Measurements from ENCODE around the gene BLACAT1. TPM values are rescaled to one million over a fixed set of nuclear protein-coding genes. Genes with fewer than 3 reads are reported as not detected.

The BLACAT1 gene
- total RNA-seq, 1 donor from 2014 or later = 0.07 TPM

- ATAC-seq (ENCODE audit: low read depth) = no peak
- Mint-ChIP-seq H3K36me3 (ENCODE audit: low read depth) (no peaks in the 10 kb centered on the region), H3K27ac (no peak overlapping the region), H3K4me1 (peaks cover 32% of the 10 kb centered on the region), H3K9me3 (peaks cover 14% of the 10 kb centered on the region), H3K4me3 (no peak overlapping the region), H3K27me3 (peaks cover 21% of the 10 kb centered on the region)
- TF ChIP-seq CTCF (IDR thresholded peaks at IDR 0.05) = no peak
- intact Hi-C loops (cut with micrococcal nuclease) = no loop called here
- no peak for DNase-seq
- CTCF ChIA-PET = interaction anchor here (0.8 to 3.5 kb wide), 5 partner anchors 11 to 204 kb away, joined by 3 to 11 read pairs (median 4); no protein-coding TSS in a partner anchor
- POLR2A ChIA-PET = no interaction called here
Observed at GRCh38 chr1:205477759-205478247, 22.0 kb upstream of the BLACAT1 start.

GRCh38 chr1:205477121-205477758 is 21.4 kb upstream of the BLACAT1 start:
- DNase-seq (no peak), ATAC-seq (ENCODE audit: low read depth) (no peak)
- TF ChIP-seq CTCF (IDR thresholded peaks at IDR 0.05) = no peak
- intact Hi-C loops (cut with micrococcal nuclease) = no loop called here
- Mint-ChIP-seq H3K9me3 (peaks cover 14% of the 10 kb centered on the region), H3K4me1 (peaks cover 34% of the 10 kb centered on the region), H3K4me3 (no peak overlapping the region), H3K36me3 (ENCODE audit: low read depth) (no peaks in the 10 kb centered on the region), H3K27me3 (peaks cover 21% of the 10 kb centered on the region), H3K27ac (no peak overlapping the region)
- POLR2A ChIA-PET = no interaction called here
- CTCF ChIA-PET = interaction anchor here (0.8 to 2.6 kb wide), 4 partner anchors 8 to 204 kb away, joined by 3 to 14 read pairs (median 4); no protein-coding TSS in a partner anchor

- ATAC-seq (ENCODE audit: low read depth) (no peak), DNase-seq (no peak)
- POLR2A ChIA-PET = no interaction called here
- Mint-ChIP-seq H3K4me1 (peaks cover 28% of the 10 kb centered on the region), H3K27me3 (peaks cover 17% of the 10 kb centered on the region), H3K27ac (no peak overlapping the region), H3K9me3 (peaks cover 14% of the 10 kb centered on the region), H3K36me3 (ENCODE audit: low read depth) (no peaks in the 10 kb centered on the region), H3K4me3 (no peak overlapping the region)
- intact Hi-C loops (cut with micrococcal nuclease) = no loop called here
- no peak for TF ChIP-seq CTCF (IDR thresholded peaks at IDR 0.05)
- CTCF ChIA-PET = interaction anchor here (1.1 to 2.6 kb wide), 3 partner anchors 9 to 141 kb away, joined by 3 to 14 read pairs (median 6); no protein-coding TSS in a partner anchor
Observed at GRCh38 chr1:205476648-205477047, 20.8 kb upstream of the BLACAT1 start.

GRCh38 chr1:205475855-205476254 is 20.0 kb upstream of the BLACAT1 start:
- ChIA-PET CTCF (interaction anchor here (1.1 to 2.6 kb wide), 3 partner anchors 10 to 140 kb away, joined by 3 to 14 read pairs (median 6); no protein-coding TSS in a partner anchor), POLR2A (no interaction called here)
- intact Hi-C loops (cut with micrococcal nuclease) = no loop called here
- TF ChIP-seq CTCF (IDR thresholded peaks at IDR 0.05) = no peak
- ATAC-seq (ENCODE audit: low read depth) (no peak), DNase-seq (no peak)
- H3K36me3 Mint-ChIP-seq (ENCODE audit: low read depth) = no peaks in the 10 kb centered on the region
- peaks cover 17% of the 10 kb centered on the region for H3K27me3 Mint-ChIP-seq
- H3K4me1 Mint-ChIP-seq = peaks cover 20% of the 10 kb centered on the region
- H3K27ac Mint-ChIP-seq = no peak overlapping the region
- H3K4me3 Mint-ChIP-seq = no peak overlapping the region
- peaks cover 14% of the 10 kb centered on the region for H3K9me3 Mint-ChIP-seq

- ChIA-PET POLR2A (no interaction called here), CTCF (interaction anchor here (1.0 to 2.6 kb wide), 2 partner anchors 11 to 126 kb away, joined by 3 to 14 read pairs; no protein-coding TSS in a partner anchor)
- H3K27ac Mint-ChIP-seq = no peak overlapping the region
- peaks cover 19% of the 10 kb centered on the region for H3K27me3 Mint-ChIP-seq
- DNase-seq (no peak), ATAC-seq (ENCODE audit: low read depth) (no peak)
- TF ChIP-seq CTCF (IDR thresholded peaks at IDR 0.05) = no peak
- no peaks in the 10 kb centered on the region for H3K36me3 Mint-ChIP-seq (ENCODE audit: low read depth)
- no peak overlapping the region for H3K4me3 Mint-ChIP-seq
- peaks cover 7% of the 10 kb centered on the region for H3K4me1 Mint-ChIP-seq
- peaks cover 14% of the 10 kb centered on the region for H3K9me3 Mint-ChIP-seq
- intact Hi-C loops (cut with micrococcal nuclease) = no loop called here
Observed at GRCh38 chr1:205474571-205474970, 18.7 kb upstream of the BLACAT1 start.

Data from activated B cell treated with CpG ODN at 0.5 μM for 24 hours (primary cell).